NCI-H1694 treated with DMSO at 0.1 percent for 48 hours (cell line): ENCODE results near the gene TRIM27.
"Not testable (repeated sequence)": the region's sequence is repeated elsewhere in the genome, so short reads cannot be mapped to it uniquely, and the experiment has no call there.

Source experiments
- DNase-seq: peaks from one replicate; lab custom pipeline; 2025; lab: John Stamatoyannopoulos, UW

Gene TRIM27

DNA sequence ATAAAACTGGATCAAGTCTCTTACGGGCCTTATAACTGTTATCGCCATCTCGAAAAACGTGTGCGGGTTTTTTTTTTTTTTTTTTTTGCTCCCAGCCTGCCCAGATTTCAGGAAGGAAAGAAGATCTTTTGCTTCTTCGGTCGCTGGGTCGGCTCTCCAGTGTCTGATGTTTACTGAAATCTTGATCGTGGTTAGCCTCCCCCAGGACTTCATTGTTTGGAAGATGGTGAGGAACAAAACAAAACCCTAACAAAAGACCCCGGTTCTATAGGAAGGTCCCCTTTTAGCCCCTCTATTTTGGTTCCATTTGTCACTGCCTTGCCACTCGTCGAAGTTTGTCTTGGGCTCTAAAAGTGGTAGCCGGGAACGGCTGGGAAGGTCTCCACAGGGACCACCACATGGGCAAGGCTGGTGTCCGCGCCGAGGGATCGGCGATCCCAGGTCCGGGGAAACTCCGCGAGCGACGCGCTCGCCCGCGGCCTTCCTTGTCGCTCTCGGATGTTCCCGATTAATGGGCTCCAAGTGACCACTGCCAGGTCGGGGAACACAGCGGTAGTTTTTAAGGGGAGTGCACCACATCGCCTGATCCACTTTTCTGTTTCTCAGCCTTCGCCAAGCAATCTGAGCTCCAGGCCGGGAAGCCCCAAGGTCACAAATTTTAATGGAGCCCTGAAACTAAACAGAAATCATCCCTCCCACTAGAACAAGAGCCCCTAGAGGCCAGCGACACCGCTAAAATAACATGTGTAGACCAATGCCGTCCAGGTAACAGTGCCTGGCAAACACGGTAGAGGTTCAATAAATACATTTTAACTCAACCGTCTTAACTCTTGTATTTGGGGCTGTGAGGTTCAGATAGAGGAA, 27.0 kb downstream of the TRIM27 start:
- peak; percentile 41 for DNase-seq

DNA sequence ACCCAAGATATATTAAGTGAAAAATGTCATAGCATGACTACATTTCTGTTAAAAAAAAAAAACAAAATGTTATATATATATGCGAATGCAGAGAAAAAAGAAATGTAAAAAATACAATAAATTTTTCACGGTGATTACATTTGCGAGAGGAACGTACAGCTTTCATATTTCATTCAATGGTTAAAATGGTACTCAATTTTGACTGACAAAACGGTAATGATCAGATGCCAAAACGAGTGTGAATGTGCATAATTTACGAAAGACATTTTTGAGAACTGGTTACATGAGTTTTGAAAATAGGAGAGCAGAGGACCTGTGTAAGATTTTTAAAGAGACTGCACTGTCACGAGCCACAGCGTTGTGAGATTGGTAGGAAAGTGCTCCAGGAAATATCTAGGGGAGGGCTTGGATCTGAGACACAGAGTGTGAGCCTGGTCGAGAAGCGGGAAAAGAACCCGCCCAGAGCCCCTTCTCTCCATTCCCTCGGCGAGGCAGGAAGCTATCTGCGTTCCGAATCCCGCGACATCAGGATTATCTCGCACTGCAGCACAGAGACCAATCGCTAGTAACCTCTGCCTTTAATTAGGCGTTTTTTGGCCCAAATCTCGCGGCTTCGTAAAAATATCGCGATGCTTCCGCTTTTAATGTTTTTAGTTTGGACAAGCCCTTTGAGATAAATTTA, 28.5 kb downstream of the TRIM27 start:
- DNase-seq: peak; percentile 90

DNA sequence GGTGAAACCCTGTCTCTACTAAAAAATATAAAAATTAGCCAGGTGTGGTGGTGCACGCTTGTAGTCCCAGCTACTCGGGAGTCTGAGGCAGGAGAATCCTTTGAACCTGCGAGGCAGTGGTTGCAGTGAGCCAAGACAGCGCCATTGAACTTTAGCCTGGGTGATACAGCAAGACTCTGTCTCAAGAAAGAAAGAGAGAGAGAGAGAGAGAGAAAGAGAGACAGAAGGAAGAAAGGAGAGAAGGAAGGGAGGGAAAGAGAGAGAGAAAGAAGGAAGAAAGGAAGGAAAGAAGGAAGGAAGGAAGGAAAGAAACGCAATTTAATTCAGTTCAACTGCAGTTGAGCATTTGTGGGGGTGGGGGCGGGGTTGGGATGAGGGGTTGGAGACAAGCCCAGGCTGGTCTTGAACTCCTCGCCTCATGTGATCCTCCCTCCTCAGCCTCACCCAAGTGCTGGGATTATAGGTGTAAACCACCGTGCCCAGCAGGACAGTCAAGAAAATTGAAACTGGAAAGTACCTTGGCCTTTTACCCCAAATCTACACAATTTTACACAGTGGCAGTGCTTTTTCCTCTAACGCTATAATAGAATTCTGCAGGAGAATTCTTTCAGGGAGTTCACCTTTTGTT, 30.5 kb downstream of the TRIM27 start:
- DNase-seq: no peak

DNA sequence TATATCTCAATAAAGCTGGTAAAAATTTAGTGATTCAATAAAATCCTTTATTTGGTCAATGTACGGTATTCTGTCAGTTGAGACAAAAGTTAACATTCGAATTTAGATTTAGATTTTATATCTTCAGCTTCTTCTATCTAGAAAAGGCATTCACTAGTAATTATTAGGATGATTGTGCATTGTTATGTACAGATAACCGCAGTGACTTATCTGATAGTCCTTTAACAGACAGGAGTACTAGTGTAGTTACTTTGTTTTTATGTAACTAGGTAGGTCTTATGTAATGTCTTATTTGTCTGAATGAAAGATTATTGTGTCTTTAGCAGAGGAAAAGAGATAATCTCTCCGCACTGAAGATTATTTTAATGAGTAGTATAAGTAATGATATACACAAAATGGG, 31.3 kb downstream of the TRIM27 start:
- DNase-seq: no peak

DNA sequence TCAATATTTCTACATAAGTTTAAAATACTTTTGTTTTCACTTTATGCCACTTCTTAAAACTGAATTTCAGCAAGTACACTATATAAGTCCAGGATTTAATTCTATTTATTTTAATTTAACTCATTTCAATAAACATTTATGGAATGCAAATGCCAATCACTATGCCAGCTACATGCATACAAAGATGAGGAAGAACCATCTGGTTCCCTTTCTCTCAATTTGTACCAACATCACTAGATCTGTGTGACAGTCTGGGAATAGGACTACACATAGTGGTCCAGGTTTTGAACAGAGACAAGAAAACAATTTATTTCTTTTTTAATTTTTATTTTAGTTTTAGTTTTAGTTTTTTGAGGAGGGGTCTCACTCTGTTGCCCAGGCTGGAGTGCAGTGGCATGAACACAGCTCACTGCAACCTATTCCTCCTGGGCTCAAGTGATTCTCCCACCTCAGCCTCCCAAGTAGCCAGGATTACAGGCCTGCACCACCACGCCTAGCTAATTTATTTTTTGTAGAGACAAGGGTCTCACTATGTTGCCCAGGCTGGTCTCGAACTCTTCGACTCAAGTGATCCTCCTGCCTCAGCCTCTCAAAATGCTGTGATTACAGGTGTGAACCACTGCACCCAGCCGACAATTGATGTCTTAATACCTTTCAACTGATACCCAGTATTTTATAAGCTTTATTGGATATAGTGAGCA, 35.8 kb downstream of the TRIM27 start:
- no peak for DNase-seq

DNA sequence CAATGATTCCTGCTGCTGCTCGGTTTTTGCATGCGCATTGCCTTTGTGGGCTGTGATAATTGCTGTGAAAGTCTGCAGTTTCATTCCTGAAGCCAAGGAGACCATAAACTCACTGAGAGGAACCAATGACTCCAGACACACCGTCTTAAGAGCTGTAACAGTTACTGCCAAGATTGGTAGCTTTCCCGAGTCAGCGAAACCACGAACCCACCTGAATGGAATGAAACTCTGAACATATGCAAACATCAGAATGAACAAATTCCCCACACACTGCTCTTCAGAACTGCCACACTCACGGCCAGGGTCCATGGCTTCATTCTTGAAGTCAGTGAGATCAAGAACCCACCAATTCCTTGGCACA, 37.7 kb downstream of the TRIM27 start:
- no peak for DNase-seq

DNA sequence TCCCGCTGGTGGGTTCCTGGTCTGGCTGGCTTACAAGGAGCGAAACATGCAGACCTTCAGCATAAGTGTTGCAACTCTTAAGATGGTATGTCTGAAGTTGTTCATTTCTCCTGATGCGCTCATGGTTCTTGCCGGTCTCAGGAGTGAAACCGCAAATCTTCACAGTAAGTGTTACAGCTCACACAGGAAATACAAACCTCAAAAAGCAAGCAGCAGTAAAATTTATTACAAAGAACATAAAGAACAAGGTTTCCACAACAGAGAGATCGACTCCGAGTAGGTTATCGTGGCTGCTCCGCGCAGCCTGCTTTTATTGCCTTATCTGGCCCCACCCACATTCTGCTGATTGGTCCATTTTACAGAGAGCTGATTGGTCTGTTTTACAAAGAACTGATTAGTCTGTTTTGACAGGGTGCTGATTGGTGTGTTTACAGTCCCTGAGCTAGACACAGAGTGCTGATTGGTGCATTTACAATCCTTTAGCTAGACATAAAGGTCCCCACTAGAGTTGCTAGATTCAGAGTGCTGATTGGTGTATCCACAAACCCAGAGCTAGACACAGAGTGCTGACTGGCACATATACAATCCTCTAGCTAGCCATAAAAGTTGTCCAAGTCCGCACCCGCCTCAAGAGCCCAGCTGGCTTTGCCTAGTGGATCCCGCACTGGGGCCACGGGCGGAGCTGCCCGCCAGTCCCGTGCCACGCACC, 39.2 kb downstream of the TRIM27 start:
- no peak for DNase-seq

DNA sequence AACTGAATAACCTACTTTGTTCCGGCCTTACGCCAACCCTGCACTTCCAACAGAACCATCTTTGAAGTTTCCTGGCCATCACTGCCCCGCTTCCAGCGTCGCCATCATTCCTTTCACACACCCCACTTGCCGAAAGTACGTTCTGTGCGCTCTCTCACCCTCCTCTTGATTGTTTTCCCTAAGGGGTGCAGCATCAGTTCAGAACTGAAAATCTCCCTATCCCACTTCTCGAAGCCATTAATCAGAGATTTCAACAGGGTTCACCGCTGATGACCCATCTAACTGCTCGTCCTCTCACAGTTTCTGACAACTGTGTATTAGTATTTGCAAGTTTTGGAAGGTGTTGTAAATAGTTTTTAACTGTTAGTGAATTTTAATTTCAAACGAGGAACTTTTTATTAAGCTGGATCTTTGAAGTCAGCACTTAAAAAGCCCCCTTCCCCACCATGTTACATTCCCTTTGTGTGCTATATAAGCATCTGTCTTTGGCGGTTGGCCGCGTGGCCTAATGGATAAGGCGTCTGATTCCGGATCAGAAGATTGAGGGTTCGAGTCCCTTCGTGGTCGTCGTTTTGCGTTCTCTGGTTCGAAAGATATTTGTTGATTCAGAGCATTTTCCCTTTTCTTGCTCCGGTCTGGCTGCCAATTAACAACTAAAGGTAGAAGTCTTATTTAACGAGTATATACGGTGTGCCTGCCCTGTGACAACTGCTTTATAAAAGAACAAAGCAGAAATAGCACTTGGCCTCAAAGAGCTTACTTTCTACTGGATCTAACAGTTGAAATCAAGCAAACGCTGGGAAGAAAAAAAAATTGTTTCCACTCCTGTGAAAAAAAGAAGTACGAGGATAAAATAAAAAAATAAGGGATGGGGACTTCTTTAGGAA, 42.6 kb downstream of the TRIM27 start:
- peak; percentile 64 for DNase-seq

DNA sequence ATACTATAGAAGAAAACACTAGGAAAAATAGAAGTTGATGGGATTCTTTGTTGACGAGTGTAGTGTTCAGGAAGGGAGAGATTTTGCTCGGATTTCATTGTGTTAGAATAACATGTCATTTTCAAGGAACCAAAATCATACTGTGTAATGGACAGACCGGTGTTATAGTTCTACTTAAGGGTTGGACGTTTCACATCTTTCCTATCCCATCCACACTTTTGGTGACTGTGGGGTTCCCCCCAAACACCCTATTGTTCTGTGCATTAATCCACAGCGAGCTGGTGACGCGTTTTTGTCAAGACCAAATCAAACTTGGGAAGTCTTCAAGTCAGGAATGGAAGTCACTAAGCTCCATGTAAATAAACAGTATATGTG, 43.3 kb downstream of the TRIM27 start:
- DNase-seq: no peak

DNA sequence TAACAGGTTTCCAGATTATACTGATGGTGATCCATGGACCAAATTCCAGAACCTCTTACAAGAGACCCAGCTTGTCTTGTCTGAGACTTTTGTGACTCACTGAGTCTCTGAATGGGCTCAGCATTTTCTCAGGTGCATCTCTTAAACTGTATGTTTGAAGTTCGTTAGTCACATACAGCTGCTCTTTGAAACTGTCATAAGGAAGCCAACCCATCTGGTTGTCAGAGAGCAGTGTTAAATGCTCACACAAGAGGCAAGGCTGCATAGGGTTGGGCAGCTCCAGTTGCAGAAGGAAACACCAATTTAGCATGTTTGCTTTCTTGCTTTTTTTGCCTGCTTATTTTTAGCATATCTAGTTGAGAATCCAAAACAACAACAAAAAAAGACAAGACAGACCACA, 47.1 kb downstream of the TRIM27 start:
- DNase-seq: no peak

DNA sequence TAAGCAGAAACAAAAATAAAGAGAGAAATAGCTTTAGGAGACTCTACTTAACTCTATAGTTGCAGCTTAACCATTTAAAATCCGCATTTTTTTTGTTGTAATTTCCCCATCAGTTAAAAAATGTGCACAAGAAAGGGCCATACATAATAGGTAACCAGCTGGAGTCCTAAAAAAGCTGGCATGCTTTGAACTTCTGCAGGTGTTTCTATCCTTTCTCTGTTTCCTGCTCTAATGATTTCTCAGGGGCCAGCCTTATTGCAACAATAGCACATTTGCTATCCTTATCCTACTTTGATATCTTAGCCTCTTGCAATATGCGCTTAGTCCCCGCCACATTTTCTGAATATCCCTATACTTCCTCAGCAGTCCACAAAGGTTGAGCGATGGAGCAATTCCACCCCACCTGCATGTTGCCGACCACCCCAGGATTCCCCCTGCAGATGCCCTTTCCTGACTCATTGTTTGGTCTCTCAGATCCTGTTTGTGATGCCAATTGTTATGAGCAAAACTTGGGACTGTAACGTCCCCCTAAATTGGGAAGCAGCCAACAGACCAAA, 48.5 kb downstream of the TRIM27 start:
- no peak for DNase-seq

DNA sequence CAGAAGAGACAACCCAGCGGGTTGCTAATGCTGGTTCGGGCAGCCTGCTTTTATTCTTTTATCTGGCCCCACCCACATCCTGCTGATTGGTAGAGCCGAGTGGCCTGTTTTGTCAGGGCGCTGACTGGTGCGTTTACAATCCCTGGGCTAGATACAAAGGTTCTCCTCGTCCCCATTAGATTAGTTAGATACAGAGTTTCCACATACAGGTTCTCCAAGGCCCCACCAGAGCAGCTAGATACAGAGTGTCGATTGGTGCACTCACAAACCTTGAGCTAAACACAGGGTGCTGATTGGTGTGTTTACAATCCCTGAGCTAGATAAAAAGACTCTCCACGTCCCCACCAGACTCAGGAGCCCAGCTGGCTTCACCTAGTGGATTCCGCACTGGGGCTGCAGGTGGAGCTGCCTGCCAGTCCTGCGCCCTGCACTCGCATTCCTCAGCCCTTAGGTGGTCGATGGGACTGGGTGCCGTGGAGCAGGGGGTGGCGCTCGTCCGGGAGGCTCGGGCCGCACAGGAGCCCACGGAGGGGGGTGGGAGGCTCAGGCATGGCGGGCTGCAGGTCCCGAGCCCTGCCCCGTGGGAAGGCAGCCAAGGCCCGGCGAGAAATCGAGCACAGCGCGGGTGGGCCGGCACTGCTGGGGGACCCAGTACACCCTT, 51.5 kb downstream of the TRIM27 start:
- DNase-seq: not testable (repeated sequence)

DNA sequence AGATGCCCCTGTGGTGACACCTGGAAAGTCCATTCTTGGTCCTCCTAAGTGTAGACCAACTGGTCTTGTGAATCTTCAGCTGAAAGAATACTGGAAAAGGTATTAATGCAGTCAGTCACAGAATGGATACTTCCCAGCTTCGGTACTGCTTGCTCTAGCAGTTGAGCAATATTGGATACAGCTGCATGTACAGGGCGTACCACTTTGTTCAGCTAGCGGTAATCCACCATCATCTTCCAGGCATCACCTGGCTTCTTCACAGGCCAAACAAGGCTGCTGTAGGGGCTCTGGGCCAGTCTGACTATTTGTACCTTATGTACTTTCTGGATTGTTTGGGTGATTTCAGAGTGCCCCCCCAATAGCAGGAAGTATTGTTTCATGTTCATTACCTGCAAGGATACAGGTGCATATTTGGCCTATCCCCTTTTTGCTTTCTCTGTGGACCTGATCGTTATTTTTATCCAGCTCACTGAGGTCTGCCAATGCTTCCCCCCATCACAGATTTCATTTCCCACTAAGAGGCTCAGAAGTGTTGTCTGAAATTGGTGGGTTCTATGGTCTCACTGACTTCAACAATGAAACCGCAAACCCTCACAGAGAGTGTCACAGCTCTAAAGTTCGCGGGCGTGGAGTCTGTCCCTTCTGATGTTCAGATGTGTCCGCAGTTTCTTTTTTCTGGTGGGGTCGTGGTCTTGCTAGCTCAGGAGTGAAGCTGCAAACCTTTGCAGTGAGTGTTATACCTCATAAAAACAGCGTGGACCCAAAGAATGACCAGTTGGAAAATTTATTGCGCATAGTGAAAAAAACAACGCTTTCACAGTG, 52.2 kb downstream of the TRIM27 start:
- DNase-seq: no peak

DNA sequence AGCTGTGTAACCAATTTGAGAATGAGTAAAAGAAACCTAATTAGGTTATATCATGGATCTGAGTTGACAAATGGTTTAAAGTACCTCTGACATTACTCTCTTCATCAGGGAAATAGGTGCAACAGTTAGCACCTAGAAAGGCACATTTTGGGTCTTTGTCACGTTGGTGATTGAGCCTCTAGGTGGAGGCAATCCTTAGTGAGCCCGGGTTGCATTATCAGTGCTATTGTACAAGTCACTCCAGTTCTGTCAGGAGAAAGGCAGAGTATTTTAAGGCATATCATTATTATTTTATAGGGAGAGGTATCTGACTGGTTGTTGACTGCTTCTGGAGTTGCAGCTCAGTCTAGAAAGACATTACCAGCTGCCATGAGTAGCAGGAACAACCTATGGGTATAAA, 54.9 kb downstream of the TRIM27 start:
- no peak for DNase-seq

DNA sequence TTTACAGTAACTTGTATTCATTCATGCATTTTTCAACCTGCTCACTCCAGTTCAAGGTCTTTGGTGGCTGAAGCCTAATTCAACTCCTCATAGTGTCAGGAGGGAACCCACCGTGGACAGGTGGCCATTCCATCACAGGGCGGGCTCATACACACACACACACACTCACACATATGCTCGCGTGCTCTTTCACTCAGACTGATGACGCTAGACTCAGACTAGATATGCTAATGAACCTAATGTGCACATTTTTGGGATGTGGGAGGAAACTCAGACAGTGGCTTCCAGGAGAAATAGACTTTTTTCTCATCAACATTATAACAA, 56.7 kb downstream of the TRIM27 start:
- no peak for DNase-seq

DNA sequence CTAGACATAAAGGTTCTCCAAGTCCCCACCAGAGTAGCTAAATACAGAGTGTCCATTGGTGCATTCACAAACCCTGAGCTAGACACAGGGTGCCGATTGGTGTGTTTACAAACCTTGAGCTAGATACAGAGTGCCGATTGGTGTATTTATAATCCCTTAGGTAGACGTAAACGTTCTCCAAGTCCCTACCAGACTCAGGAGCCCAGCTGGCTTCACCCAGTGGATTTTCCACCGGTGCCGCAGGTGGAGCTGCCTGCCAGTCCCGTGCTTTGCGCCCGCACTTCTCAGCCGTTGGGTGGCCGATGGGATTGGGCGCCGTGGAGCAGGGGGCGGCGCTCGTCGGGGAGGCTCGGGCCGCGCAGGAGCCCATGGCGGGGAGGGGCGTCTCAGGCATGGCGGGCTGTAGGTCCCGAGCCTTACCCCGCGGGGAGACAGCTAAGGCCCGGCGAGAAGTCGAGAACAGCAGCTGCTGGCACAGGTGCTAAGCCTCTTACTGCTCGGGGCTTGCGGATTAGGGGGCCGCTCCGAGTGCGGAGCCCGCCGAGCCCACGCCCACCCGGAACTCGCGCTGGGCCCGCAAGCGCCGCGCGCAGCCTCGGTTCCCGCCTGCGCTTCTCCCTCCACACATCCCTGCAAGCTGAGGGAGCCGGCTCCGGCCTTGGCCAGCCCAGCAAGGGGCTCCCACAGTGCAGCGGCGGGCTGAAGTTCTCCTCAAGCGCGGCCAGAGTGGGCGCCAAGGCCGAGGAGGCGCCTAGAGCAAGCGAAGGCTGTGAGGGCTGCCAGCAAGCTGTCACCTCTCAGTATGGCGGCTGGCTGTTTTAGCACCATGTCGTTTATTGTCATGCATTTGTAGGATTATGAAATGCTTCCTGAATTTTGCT, 57.3 kb downstream of the TRIM27 start:
- DNase-seq: peak; percentile 33

DNA sequence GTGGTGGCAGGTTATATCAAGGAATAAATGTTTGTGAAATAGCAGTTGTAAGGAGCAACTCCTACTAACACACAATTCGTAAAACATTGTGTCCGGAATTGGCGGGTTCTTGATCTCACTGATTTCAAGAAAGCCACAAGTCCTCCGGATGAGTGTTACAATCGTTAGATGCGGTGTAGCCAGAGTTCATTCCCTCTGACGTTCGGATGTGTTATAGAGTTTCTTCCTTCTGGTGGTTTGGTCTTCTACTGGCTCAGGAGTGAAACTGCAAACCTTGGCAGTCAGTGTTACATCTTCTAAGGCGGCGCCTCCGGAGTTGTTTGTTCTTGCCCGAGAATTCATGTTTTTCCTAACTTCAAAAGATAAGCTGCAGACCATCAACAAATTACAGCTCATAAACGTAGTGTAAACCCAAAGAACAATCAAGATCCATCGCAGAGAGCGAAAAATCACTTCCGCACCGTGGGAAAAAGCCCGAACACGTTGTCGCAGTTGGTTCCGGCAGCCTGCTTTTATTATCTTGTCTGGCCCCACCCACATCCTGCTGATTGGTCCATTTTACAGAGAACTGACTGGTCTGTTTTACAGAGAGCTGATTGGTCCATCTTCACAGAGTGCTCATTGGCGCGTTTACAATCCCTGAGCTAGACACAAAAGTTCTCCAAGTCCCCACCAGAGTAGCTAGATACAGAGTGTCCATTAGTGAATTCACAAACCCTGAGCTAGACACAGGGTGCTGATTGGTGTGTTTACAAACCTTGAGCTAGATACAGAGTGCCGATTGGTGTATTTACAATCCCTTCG, 58.2 kb downstream of the TRIM27 start:
- DNase-seq: no peak
